Measurements from ENCODE around the gene FAF1. TPM values are rescaled to one million over a fixed set of nuclear protein-coding genes. Genes with fewer than 3 reads are reported as not detected.

Gene FAF1
- total and polyA plus RNA-seq, 2 donors (not counting 3 experiments of a cell fraction or from before 2014, with no cell fraction given), result 9.0 to 57.6 TPM

- Histone ChIP-seq H2AFZ (ENCODE audit: low read depth, low read length) (no peak overlapping the region), H3K4me2 (ENCODE audit: insufficient read depth, low read length) (no peak overlapping the region), H3K4me1 (ENCODE audit: control insufficient read depth, extremely low read depth, insufficient read depth, low read length) (no peaks in the 10 kb centered on the region), H3K4me3 (replicated peaks in 1 of 3; ENCODE audit: insufficient read depth in 1 of 3, low read depth in 1 of 3, low read length in 3 of 3) (no peak overlapping the region), H3K27me3 (ENCODE audit: control insufficient read depth in 2 of 2, insufficient read depth in 2 of 2, low read length in 2 of 2) (no peaks in the 10 kb centered on the region), H3K27ac (ENCODE audit: insufficient read depth, low read depth, low read length) (no peak overlapping the region), H3K9me3 (replicated peaks; ENCODE audit: control insufficient read depth, insufficient read depth, low read length) (no peaks in the 10 kb centered on the region), H3K9me1 (replicated peaks; ENCODE audit: control insufficient read depth, extremely low read depth, insufficient read depth, low read length) (no peaks in the 10 kb centered on the region), H3K9ac (replicated peaks; ENCODE audit: extremely low read depth, insufficient read depth, low read length) (no peak overlapping the region), H4K20me1 (replicated peaks; ENCODE audit: control insufficient read depth, extremely low read depth, insufficient read depth, low read length) (no peaks in the 10 kb centered on the region), H3K79me2 (ENCODE audit: control insufficient read depth, insufficient read depth, low read length) (no peaks in the 10 kb centered on the region), H3K36me3 (ENCODE audit: control insufficient read depth in 2 of 2, extremely low read depth in 1 of 2, insufficient read depth in 2 of 2, low read length in 2 of 2) (no peaks in the 10 kb centered on the region)
- dilution Hi-C loops (cut with MboI; ENCODE audit: extremely low pct_ligation_motif_present, low sequenced_read_pairs), result no loop called here
- intact Hi-C loops (cut with micrococcal nuclease), result no loop called here
- FAIRE-seq, result no peak
- TF ChIP-seq POLR2A (IDR thresholded peaks at IDR 0.05; ENCODE audit: low read depth, low read length), result no peak
- no peak for TF ChIP-seq CTCF (IDR thresholded peaks at IDR 0.05; ENCODE audit: extremely low read depth in 1 of 2, insufficient read depth in 1 of 2, low read depth in 1 of 2, low read length in 2 of 2)
- TF ChIP-seq MYC (IDR thresholded peaks at IDR 0.05; ENCODE audit: low read depth, low read length), result no peak
- TF ChIP-seq EZH2 (IDR thresholded peaks at IDR 0.05; ENCODE audit: borderline replicate concordance, low read depth, low read length, severe bottlenecking), result no peak
- TF ChIP-seq GATA2 (IDR thresholded peaks at IDR 0.05; ENCODE audit: insufficient read depth, insufficient read length, low read depth, low read length), result no peak
- no peak for TF ChIP-seq JUN (IDR thresholded peaks at IDR 0.05; ENCODE audit: borderline replicate concordance, insufficient read depth, insufficient read length, low read depth)
- TF ChIP-seq MAX (IDR thresholded peaks at IDR 0.05; ENCODE audit: insufficient read depth, insufficient read length), result no peak
- TF ChIP-seq FOS (IDR thresholded peaks at IDR 0.05; ENCODE audit: borderline replicate concordance, insufficient read depth, low read length), result no peak
- BruUV-seq (replicated peaks), result no TSS peak
- ChIA-PET CTCF (interaction anchor here (1.3 kb wide), 1 partner anchor 145 kb away, joined by 3 read pairs; no protein-coding TSS in a partner anchor), POLR2A (no interaction called here)
- DNase-seq (ENCODE audit: low read depth, low spot score), result no peak
Observed at GRCh38 chr1:50559421-50559820, 400.6 kb downstream of the FAF1 start.
